ENCODE data around the gene PPM1L. TPM values are rescaled to one million over a fixed set of nuclear protein-coding genes. Genes with fewer than 3 reads are reported as not detected.
A peak's percentile ranks its signal among the peaks of the same experiment; 100 is the strongest.
"Not testable (repeated sequence)": the region's sequence is repeated elsewhere in the genome, so short reads cannot be mapped to it uniquely, and the experiment has no call there.

Gene PPM1L
- total RNA-seq, 1 donor from 2014 or later: 11.3 TPM

DNA sequence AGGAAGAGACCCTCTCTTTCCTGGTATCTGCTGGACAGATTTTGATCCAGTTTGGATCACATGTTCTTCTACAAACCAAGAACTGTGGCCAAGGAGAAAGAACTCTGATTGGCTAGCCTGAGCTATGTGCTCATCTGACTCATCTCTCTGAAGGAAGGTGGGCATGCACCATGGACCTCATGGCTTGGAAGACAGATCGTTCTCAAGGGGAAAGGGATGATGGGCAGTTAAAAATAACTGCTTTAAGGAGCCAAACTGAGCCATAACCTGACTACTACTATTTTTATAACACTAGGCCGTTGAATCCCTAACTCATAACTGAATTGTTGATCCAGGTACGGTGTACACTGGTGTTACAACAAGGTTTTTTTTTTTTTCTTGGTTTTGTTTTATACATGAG is 236.7 kb downstream of the PPM1L start:
- no peak for ATAC-seq

- ATAC-seq: no peak
These were observed 240.8 kb downstream of the PPM1L start for GRCh38 chr3:160996811-160997210.

GRCh38 chr3:160998581-160998980 is 242.6 kb downstream of the PPM1L start:
- ATAC-seq: no peak

DNA sequence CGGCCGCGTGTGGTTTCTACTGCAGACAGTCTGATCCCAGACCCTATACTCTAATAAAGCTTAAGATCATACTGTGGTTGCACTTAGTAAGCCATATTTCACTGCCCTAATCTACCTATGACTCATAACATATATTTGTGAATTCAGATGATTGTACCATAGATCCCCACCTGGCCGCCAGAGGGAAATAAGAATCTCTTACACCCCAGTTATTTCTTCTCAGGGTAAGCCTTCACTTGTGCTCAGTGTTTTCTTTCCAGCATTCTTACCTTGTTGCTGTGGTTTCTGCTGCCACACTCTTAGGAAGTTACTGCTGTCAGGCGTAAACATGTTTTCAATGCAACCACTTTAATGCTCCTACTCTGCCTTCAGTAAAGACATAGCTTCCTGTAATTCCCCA is 243.2 kb downstream of the PPM1L start:
- ATAC-seq: peak; percentile 83

DNA sequence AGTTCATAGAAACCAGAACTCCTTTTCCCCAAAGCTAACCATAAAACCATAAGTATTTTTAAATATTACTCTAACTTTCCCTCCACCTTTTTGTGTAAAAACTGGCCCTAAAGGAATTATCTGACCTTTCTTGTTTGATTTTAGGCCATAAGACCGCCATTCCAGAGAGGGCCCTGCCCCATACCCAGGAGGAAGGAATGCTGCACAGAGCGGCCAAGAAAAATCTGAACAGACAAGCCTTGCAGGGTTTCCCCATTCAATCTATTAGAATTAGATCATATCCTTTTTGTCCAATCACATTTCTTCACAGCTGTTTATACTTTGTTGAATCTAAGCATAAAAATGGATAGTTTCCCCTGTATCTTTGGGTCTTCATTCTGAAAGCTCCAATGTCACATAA is 252.1 kb downstream of the PPM1L start:
- ATAC-seq: no peak

- not testable (repeated sequence) for ATAC-seq
These were observed 254.1 kb downstream of the PPM1L start for GRCh38 chr3:161010151-161010550.

GRCh38 chr3:161014843-161015749 is 259.1 kb downstream of the PPM1L start:
- no peak for ATAC-seq

DNA sequence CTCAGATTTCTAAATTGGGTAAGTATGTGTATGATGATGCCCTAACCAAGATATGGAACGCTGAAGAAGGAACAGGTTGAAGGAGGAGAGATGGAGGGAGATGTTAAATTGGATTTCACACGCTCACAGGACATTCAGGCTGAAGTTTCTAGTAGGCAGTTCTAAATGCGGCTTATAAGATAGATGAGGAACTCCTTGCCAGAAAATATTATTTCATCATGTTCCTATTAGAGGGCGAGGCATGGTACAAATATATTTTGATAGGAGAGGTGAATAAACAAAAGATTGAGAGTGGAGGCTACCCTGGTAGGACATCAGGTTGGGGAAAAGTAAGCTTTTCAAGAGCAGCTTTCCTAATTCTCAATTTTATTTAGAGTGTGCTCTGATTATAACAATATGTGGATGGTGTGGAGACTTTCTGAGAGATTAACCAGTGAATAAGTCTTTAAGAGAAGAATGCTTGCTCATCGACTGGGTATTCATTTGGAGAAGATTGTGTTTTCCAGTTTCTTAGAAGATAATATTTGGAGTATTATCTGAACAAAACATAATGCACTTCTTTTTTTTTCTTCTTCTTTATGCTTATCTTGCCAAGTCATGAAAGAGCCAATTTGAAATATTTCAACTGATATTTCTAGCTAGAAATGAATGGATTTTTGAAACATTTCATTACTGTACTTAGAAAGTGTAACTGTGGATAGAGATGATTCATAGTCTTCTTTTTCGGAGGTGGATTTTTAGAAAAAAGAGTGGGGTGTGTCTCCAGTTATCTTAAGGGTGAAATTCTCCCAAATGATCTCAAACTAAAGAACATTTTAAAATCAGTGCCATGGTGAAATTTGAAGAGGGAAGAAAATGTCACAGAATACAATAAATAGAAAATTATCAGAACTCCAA is 260.6 kb downstream of the PPM1L start:
- ATAC-seq: no peak

GRCh38 chr3:161017971-161018370 is 261.9 kb downstream of the PPM1L start:
- ATAC-seq: no peak

DNA sequence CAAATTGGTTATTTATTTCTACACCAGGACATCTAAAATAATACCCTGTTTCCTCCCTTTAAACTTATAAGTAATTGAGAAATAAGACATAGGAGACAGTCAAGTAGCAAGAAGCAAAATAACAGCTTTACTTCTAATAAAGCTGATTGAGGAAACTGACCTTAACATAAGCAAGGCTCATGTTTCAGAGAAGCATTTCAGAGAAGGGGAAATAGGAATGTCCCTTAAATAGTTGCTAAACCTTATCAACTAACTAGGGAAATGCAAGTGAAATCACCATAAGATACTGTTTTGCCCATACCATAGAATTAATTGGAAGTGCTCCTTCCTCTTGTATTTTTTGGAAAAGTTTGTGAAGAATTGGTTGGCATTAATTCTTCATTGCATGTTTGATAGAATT is 264.2 kb downstream of the PPM1L start:
- no peak for ATAC-seq

GRCh38 chr3:161025911-161026310 is 269.9 kb downstream of the PPM1L start:
- ATAC-seq: no peak

GRCh38 chr3:161026612-161027510 is 270.8 kb downstream of the PPM1L start:
- peak; percentile 67 for ATAC-seq

DNA sequence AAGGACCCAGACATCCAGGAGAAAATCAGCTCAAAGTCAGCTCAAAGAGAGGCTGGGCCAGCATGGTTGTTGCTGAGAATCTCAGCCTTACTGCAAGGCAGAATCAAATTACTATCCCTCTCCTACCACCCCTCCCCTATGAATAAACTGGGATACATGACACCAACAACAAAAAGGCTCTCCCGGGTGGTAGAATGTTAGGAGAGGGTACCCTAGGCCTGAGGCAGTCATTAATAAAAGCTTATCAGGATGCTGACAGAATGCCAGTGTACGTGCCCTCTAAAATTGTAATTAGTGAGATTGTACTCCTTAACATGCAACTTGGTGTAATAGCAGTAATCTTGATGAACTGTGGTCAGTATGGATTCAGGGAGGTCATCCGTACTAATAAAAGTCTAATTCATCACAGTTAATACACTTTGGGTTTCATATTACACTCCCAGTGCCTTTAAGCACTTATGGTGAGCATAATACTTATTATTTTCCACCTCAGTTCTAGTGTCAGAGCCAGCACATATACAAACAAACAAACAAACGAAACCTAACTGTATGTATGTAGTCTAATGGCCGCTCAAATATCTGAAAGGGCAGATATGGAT is 272.6 kb downstream of the PPM1L start:
- no peak for ATAC-seq

GRCh38 chr3:161031134-161031533 is 275.1 kb downstream of the PPM1L start:
- ATAC-seq: no peak

- peak; percentile 23 for ATAC-seq
These were observed 279.0 kb downstream of the PPM1L start for GRCh38 chr3:161034913-161035550.

- peak; percentile 22 for ATAC-seq
These were observed 279.7 kb downstream of the PPM1L start for GRCh38 chr3:161035711-161036110.

DNA sequence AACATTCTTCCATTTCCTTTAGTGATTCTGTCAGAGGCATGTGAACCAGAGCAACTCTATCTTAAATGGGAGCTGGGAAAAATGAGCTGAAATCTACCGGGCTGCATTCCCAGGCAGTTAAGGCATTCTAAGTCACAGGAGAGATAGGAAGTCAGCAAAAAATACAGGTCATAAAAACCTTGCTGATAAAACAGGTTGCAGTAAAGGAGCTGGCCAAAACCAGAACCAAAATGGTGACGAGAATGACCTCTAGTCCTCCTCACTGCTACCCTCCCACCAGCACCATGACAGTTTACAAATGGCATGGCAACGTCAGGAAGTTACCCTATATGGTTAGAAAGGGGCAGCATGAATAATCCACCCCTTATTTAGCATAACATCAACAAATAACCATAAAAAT is 282.7 kb downstream of the PPM1L start:
- ATAC-seq: no peak

- ATAC-seq: no peak
These were observed 286.0 kb downstream of the PPM1L start for GRCh38 chr3:161042023-161042501.

DNA sequence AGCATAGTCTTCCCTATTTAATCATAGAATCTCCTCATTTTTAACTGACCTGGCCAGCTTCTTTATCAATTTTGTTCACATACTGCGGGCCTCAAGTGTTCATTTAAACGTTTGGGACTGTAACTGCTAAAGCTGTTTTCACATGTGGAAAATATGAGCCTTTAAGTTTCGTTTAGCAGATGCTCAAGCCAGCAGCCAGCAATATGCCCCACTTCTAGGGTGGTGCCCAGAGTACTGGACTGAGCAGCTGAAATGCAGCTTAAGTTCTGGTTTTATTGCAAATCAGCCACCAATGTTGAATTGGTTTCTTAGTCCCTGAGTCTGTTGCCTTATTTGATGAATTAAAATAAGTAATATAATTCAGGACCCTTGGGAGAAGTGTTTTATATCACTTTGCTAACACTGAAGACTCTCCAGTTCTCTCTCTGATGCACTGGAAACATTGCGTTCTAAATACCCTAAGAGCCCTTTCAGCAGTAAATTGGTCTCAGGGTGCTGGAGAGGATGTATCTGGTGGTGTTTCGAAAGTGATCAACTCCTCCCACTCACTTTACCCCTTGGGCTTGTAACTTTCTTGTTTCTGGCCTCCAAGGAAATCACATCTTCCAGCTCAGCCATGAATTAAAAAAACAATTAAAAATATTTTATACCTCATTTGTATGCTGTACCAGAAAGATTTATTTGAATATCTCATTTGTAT is 287.5 kb downstream of the PPM1L start:
- no peak for ATAC-seq

- no peak for ATAC-seq
These were observed 293.7 kb downstream of the PPM1L start for GRCh38 chr3:161049683-161050248.
